NCI-H526 treated with DMSO at 0.1 percent for 48 hours (cell line): ENCODE results near the gene LAMB1.
"Not testable (repeated sequence)": the region's sequence is repeated elsewhere in the genome, so short reads cannot be mapped to it uniquely, and the experiment has no call there.

ENCODE experiments used
- DNase-seq: peaks from one replicate; lab custom pipeline; 2025; lab: John Stamatoyannopoulos, UW

Gene LAMB1

DNA sequence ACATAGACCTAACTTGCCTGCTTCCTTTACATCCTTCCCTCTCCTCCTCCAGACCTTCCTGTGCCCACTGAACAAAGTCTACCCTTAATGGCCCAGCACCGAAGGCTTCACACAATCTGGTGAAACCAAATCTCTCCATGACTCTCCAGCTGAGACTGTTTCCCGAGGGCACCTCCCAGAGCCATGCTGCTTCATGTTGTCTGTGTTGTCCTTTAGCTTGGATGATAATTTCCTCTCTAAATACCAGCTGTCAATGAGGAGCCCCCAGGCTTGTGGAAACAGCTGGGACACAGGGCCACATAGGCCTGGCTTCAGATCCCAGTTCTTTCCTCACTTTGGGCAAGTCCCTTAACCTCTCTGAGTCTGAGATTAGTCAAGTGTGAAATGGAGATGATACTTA, 57.6 kb downstream of the LAMB1 start:
- no peak for DNase-seq

DNA sequence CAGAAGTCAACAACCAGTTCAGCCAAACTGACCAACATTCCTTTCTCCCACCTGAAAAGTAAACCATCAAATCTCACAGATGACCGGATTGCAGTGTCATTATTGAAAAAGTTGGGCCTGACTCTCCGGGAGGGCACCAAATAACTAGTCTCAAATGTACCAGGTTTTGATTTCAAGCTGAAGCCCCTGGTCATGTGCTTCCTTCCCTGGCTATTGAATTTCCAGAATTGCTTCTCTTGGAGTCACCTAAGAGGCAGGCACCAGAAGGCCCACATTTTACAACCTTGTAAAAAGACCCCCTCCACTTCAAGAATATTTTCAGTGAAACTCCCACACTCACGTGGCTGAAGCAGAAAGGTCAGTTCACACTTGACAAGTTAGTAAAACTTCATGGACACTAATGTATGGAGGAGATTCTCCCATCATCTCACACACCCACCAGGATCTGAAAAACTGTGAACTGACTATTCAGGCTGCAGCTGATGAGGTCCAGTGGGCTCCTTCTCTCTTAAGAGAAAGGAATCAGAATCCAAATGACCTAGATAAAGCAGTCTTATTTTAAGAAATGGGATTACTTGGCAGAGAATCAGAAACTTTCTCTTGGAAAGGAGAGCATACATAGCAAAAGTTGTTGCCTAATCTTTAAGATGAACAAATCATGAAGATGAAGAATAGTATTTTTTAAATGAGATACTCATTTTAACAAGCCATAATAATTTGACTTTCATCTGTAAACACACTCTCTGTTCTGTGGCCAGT, 58.4 kb downstream of the LAMB1 start:
- DNase-seq = no peak

DNA sequence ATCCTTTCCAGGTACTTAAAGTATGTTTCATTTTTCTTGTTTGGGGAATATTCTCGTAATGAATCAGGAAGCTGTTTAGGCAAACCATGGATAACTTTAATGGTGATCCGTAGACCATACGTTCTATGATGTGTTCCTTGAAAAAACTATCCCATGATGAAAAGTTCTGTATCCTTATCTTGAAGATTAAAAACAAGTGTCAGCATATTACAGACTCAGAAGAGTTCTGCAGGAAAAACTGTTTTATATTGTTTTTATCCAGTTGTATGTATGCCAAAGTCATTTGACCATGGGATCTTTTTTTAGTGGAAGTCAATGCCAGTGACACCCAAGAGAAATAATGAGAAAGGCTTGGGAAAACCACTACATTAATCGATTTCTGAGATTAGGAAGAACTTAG, 59.9 kb downstream of the LAMB1 start:
- DNase-seq = no peak

GRCh38 chr7:107940951-107941350, 62.0 kb downstream of the LAMB1 start:
- no peak for DNase-seq

DNA sequence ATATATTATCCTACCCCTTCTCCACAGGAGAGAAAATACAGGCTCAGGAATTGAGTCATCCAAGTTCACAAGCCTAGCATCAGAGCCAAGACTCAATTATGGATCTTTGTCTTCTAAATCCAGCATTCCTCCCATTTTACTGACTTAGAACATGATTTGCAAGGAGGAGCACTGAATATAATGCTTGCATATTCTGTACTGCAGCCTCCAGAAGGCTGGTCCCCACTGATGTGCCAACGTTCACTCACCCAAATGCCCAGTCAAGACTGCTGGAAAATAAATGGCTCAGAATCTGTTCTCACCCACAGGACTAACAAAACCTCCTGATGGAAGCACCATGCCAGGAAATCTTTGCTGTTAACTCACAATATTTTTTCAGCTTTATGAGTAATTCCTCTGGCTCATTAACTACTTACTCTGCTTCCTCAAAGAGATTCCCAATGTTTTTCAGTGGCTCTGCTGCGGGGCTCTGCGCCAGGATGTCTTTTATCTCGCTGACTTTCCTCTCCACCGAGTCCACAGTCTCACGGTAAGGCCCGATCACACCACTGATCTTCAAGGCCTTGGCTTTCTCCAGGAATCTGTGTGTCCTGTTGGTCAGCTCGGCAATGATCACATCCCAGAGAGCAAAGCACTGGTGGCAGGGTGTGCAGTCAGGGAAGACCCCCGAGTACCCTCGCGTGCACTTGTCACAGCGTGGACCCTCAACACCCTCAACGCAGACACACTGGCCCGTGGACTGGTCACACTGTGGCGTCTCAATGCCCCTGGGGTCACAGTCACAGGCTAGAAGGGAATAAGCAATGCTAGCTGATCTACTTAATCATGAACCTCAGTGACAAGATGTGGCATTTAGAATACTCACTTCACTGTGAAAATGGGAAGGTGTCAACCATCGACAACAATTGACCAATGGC, 63.1 kb downstream of the LAMB1 start:
- no peak for DNase-seq

DNA sequence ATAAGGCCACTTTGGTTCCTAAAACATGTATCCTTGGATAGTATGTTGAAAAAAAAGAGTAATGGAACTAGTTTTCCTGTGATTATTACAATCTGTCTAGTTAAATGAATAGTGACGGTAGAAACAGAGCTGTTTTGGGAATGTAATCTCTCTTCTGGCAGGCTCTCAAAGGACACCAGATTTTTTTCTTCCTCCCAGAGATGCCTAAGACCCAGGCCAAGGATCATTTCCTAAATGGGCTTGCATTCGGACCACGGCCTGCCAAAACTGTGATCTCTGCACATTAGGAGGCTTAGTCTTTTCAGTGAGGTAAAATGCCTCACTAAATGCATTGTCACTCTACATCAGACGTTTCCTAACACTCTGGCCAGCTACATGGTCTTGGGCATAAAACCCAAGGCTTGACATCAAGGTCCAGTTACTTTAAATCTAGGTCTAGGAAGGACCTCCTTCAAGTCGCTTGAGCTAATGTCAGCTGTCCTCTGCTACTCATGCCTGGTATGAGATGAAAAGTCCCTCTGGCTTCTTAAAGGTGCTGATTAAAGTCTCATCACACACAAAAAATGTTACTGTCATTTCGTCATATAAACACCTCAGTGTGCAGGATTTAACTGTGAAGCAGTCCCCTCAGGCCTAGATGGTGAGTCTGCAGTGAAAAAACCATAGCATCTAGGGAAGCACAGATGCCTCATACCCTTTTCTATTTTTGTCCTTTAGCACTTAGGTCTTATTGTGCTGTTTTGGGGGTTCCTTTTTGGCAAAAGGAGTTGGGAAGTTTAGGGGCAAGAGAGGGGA, 64.3 kb downstream of the LAMB1 start:
- DNase-seq = no peak

DNA sequence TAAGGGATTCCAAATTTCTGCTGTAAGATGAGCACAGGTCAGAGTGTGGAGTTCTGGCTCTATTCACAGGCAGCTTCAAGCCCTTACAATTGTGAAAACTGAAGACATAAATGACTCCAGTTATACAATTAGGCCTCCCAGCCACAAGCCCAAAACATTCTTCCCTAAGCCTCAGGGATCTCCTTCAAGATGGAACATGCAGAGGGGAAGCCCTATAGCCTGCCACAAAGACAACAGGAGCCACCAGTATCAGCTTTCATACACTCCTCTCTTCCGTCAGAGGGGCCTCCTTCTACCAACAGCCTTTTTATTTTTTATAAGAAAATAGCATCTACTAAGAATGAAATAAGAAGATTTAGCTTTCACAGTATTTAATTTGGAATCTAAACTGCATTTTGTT, 65.4 kb downstream of the LAMB1 start:
- no peak for DNase-seq

DNA sequence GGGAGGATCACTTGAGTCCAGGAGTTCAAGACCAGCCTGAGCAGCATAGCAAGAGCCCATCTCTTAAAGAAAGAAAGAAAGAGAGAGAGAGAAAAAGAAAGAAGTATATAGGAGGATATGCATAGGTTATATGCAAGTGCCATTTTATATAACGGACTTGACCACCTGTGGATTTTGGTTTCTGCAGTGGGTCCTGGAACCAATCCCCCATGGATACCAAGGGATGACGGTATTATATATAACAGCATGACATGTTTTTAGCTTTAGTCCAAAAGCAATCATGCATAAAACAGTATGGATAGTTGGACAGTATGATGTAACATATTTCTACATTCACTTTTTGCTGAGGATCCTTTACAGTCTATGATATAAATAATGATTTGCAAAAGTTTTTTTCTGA, 66.6 kb downstream of the LAMB1 start:
- DNase-seq = no peak

GRCh38 chr7:107934991-107935770, 67.8 kb downstream of the LAMB1 start:
- no peak for DNase-seq

GRCh38 chr7:107933386-107934013, 69.5 kb downstream of the LAMB1 start:
- DNase-seq = no peak

DNA sequence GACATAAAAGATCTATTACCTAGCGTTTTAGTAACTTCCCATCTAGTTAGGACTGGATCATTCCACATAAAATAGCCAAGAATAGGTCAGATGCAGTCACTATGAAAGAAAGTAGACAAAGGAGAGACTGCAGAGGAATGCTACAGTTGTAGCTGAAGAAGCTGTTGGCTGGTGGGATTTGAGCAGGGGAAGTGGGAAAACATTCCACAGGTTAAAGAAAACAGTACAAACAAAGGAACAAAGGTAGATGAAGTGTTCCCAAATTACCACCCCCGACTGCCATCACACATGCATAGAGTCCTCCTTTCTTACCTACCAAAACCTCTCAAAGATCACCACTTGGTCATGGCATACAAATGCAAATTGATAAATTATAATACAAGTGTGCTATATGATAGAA, 70.2 kb downstream of the LAMB1 start:
- no peak for DNase-seq

DNA sequence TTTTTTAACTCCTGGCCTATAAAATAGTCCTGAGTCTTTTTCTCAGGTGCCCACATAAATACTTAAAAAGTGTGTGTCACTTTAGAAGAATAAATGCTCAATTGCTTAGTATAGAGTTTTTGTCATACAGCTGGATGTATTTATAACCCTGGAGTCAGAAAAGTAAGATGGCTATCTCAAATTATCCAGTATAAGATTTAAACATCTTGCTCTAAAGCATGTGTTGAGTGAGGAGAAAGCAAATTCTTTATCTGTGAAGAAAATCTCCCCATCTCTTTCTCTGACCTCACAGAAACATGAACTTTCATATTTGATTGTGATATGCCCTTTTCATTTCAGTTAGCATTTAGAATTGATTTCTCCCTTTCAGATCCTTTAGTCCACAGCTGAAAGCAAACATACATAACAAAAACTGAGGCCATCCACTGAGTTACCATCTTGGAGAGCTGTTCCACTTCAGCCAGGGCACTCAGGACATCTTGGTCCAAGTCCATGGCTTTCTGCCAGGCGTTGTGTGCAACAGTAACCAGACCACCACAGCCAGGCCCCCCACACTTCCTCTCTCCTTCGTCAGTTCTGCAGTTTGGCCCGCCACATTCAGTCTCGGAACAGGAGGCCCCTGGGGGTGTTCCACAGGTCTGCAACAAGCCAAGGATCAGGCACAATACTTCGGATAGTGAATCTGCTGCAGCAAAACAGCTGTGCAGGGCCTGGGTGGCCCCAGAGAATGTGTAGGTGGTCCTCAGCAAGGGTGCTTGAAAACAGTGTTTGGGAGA, 71.0 kb downstream of the LAMB1 start:
- no peak for DNase-seq

DNA sequence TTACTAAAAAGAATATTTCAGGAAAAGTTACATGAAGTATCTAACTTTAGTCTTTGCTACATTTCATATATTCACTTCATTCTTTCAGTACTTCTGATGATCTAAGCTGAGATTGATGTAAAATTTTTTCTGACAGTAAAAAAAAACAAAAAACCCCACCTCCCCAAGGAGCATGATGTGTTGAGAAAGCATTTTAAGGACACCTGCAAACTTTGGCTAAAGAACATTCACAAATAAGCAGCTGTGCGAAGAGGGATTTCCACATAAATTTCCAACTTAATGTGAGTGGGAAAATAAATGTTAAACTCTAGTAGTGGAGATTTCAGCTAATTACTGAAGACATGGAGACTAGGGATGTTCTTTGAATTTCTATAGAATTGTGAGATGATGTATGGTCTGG, 76.5 kb downstream of the LAMB1 start:
- DNase-seq = no peak

DNA sequence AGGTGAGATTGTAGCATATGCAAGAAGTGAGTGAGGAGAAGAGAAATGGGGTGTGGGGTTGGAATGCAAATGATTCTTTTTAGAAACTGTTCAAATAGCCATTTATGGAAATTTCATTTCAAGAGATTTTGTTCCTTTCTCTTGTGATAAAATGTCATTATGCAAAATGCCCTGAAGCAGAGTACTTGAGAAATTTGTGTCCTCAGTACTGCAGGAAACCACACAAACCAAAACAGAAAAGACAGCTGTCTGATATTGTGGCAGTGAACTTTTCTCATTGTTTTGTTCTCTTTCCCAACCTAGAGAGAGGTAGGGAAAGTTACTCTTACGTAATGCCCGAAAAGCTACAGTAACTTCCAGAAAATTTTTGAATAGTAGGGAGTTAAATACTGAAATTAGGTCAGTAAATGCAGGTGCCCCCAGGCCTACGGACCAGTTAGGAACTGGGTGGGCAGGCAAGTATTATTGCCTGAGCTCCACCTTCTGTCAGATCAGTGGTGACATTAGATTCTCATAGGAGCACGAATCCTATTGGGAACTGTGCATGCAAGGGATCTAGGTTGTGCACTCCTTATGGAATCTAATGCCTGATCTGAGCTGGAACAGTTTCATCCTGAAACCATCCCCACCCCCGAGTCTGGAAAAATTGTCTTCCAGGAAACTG, 78.0 kb downstream of the LAMB1 start:
- no peak for DNase-seq

GRCh38 chr7:107922886-107923285, 80.1 kb downstream of the LAMB1 start:
- no peak for DNase-seq

- DNase-seq = not testable (repeated sequence)
These were observed 81.1 kb downstream of the LAMB1 start for GRCh38 chr7:107921826-107922225.

DNA sequence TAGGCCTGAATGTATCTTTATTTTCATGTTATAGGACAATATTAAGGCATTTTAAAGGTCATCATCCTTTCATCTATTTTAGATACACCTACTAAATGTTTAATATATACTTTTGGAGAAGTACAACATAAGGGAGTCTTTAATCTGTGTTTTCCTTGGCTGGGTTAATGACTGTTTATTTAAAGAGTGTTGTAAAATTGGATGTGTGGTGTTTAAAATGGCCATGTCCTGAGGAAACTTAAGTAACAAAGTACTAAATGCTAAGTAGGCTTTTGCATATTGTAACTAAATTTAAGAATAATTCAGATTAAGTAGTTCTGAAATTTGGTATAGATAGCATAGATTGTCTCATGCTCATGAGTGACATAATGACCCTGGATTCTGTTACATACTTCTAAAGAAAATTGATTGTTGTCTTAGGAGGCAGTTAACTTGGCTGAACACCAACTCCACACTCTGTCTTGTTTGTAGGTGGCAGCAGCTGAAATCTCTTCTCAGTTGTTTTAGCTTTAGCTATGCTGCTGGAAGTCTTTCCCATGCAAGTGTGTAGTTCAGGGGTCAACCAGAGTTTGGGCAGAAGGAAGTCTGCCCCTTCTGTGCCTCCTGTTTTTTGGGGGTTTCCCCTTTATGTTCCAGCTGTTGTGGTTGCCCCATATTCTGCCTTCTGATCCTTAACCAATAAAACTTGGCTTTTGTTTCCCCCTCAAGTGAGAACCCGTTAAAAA, 82.8 kb downstream of the LAMB1 start:
- DNase-seq = no peak

GRCh38 chr7:107918948-107919347, 84.0 kb downstream of the LAMB1 start:
- no peak for DNase-seq
